ENCODE data around the gene DYNLRB1.
"Not testable (repeated sequence)": the region's sequence is repeated elsewhere in the genome, so short reads cannot be mapped to it uniquely, and the experiment has no call there.

DYNLRB1 gene

GRCh38 chr20:34516247-34517113 lies at the start of gene DYNLRB1:
DYNLRB1 (plus strand) TSS chr20:34516422; CDS start chr20:34516459, 37 bp downstream.
- no peak for FAIRE-seq

DNA sequence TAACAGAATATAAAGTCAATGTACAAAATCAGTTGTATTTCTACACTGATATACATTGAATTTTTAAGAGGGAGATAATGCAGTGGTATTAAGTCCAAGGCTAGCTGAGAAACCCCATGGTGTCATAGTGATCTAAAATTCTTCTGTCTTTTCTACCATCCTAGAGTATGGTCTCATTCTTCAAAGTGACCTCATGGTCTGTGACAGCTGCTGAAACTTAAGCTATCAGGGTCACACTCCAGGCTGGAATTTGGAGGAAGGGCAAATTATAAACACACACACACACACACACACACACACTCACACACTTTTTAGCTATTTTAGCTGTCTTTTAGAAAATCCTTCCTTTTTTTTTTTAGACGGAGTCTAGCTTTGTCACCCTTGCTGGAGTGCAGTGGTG lies 47.3 kb upstream of the DYNLRB1 start:
- FAIRE-seq, result no peak

DNA sequence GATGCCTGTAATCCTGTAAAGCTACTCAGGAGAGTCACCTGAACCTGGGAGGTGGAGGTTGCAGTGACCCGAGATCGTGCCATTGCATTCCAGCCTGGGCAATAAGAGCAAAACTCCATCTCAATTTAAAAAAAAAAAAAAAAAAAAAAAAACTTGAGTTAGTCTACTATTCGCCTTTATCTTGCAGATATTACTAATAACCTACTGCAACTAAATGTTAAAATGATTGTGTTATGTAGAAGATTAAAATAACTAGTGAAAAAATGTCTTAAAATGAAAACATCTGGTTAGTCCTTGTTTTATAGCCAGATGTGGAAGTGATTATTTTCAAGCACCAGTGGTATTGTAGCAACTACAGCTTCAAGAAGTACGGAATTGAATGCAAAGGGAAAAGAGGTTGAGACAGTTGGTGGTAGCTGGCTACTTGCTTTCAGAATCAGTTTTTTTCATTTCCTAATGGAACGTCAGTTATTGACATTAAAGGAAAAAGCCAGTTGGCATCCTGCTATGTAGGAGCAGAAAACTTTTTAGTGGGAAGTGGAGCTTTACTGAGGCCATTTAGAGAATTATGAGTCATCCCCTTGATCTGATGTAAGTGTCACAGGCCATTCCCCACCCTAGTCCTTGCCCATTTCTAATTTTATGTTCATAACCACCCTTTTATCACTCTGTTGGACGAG lies 43.8 kb upstream of the DYNLRB1 start:
- FAIRE-seq, result no peak

DNA sequence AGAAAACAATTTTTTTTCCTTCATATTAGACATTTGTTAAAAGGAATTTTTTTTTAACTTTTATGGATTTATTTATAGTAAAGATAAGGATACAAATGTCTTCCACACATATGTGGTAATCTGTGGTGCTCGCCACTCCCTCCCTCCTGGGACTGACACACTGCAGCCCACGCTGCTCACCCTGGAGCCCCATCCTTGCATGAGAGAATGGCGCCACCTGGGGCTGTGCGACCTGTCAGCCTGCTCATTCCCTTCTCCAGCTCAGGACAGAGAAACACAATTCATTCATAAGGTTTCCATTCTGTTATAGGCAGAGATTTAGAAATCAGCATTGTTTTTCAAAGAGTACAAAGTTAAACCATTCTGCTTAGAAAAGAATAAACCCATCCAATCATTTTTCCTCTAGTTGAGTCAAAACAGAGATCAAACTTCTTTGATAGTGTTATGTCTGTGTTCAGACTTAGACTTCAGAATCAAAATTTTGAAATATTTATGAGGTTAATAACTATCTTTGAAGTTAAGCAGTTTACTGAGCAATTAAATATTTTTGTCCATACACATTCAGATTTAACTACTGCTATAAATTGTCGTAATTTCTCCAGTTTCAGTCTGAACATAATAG lies 42.8 kb upstream of the DYNLRB1 start:
- peak; percentile 74 for FAIRE-seq

- FAIRE-seq, result no peak
Measured at GRCh38 chr20:34475979-34476736, 40.1 kb upstream of the DYNLRB1 start.

- FAIRE-seq, result no peak
Measured at GRCh38 chr20:34479627-34480026, 36.6 kb upstream of the DYNLRB1 start.

- FAIRE-seq, result not testable (repeated sequence)
Measured at GRCh38 chr20:34482154-34482553, 34.1 kb upstream of the DYNLRB1 start.

GRCh38 chr20:34483585-34484220 lies 32.5 kb upstream of the DYNLRB1 start:
- not testable (repeated sequence) for FAIRE-seq

GRCh38 chr20:34485068-34485634 lies 31.1 kb upstream of the DYNLRB1 start:
- no peak for FAIRE-seq

DNA sequence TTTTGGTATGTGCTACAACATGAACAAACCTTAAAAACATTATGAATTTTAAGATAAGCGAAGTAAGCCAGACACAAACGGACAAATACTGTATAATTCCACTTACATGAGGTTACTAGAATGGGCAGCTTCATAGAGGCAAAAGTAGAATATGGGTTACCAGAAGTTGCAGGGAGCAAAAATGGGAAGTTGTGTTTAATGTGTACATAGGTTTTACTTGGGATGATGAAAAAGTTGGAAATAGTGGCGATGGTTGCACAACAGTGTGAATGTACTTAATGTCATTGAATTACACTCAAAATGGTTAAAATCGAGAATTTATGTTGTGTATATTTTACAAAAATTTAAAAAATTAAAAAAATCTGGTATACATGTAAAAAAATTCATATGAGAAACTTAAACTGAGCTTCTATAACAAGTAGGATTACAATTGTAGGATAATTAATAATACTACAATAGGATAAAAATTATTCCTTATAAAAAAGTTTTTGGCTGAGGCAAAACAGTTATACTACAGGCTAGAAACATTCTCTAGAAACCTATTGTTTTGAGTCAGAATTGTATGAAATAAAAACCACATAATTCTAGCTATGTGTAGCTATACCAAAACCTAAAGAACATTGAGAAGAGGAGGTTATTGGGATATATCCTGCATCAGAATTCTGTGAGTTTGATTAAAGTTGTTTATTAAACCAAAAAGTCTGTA lies 24.8 kb upstream of the DYNLRB1 start:
- no peak for FAIRE-seq

DNA sequence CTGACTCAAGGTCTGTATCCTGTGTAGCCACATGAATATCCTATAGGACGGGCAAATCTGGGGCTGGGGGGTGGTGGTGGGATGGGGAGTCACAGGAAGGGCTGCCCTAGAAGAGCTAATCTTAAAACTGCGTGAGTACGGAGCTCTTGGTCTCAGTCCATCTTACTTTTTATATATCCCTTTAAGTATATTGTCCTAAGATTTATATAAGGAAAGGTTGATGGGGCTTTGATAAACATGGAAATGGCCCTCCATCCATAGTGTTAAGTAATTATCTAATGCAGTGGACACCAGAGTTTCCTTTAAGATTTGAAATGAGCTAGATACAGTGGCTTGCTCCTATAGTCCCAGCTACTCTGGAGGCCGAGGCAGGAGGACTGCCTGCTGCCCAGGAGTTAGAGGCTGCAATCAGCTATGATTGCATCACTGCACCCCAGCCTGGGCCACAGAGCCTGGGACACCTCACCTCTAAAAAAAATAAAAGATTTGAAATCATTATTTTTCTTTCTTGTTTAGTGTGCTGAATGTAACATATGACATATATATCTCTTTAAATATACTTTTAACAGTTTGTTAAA lies 24.2 kb upstream of the DYNLRB1 start:
- FAIRE-seq, result no peak

GRCh38 chr20:34493646-34494045 lies 22.6 kb upstream of the DYNLRB1 start:
- FAIRE-seq, result no peak

DNA sequence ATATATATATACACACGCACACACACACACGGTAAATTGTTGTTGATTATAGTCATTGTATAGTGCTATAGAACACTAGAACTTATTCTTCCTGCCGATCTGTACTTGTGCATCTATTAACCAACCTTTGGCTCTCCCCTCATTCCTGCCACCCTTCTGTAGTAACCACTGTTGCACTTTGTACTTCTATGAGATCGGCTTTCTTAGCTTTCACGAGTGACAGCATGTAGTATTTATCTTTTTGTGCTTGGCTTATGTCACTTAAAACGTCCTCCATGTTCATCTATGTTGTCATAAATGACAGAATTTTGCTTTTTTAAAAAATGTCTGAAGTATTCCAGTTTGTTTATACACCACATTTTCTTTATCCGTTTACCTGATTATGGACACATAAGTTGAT lies 20.9 kb upstream of the DYNLRB1 start:
- FAIRE-seq, result no peak

GRCh38 chr20:34495916-34496315 lies 20.3 kb upstream of the DYNLRB1 start:
- no peak for FAIRE-seq

DNA sequence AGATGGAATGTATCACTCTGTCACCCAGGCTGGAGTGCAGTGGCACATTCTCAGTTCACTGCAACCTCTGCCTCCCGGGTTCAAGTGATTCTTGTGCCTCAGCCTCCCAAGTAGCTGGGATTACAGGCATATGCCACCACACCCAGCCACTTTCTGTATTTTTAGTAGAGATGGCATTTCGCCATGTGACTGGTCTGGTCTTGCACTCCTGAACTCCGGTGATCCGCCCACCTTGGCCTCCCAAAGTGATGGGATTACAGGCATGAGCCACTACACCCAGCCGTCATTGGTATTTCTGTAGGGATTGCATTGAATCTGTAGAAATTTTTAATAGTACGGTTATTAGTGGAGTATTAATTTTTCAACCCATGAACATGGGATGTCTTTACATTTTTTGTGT lies 18.6 kb upstream of the DYNLRB1 start:
- not testable (repeated sequence) for FAIRE-seq

GRCh38 chr20:34500823-34501222 lies 15.4 kb upstream of the DYNLRB1 start:
- FAIRE-seq, result no peak

DNA sequence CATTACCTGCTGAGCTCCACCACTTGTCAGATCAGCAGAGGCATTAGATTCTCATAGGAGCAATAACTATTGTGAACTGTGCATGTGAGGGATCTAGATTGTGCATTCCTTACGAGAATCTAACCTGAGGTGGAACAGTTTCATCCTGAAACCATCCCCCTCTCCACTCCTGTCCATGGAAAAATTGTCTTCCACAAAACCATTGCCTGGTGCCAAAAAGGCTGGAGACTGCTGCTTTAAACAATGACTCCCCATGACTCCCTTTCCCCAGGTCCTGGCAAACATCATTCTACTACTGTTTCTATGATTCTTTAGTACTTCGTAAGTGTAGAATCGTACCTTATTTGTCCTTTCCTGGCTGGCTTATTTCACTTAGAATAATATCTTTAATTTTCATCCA lies 9.7 kb upstream of the DYNLRB1 start:
- FAIRE-seq, result no peak

DNA sequence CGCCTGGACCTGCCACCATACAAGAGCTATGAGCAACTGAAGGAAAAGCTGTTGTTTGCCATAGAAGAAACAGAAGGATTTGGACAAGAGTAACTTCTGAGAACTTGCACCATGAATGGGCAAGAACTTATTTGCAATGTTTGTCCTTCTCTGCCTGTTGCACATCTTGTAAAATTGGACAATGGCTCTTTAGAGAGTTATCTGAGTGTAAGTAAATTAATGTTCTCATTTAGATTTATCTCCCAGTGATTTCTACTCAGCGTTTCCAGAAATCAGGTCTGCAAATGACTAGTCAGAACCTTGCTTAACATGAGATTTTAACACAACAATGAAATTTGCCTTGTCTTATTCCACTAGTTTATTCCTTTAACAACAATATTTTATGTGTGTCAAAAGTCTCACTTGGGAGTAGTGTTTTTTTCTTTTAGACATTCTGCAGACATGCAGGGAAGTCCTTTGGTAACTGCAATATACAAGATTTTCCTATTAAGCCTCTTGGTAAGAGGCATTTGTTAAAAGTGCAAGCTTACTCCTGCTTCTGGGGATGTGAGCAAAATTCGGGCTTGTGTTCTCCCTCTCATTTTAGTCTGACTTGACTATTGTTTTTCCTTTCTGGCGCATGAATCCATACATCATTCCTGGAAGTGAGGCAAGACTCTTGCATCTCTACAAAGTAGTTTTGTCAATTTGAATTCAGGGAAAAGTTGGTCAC lies 8.4 kb upstream of the DYNLRB1 start:
- FAIRE-seq, result no peak

- FAIRE-seq, result no peak
Measured at GRCh38 chr20:34510575-34510974, 5.6 kb upstream of the DYNLRB1 start.

- FAIRE-seq, result no peak
Measured at GRCh38 chr20:34511891-34512265, 4.3 kb upstream of the DYNLRB1 start.

All from colon (tissue), 2 donors.